ENCODE measurements around the gene EN1. TPM values are rescaled to one million over a fixed set of nuclear protein-coding genes. Genes with fewer than 3 reads are reported as not detected.

Gene EN1
- total and polyA plus RNA-seq, 2 of the 4 experiments (the other 2 are of a cell fraction) = not detected

- Histone ChIP-seq H3K4ac (ENCODE audit: low read depth, low read length) (no peak overlapping the region), H3K27me3 (ENCODE audit: control insufficient read depth, insufficient read depth, low read length) (peaks cover 95% of the 10 kb centered on the region), H3K56ac (ENCODE audit: extremely low read depth, insufficient read depth, low read length) (no peak overlapping the region), H3K9me1 (ENCODE audit: insufficient read depth, low read length) (no peaks in the 10 kb centered on the region), H3K14ac (replicated peaks; ENCODE audit: low read depth, low read length) (no peak overlapping the region), H3K27ac (ENCODE audit: insufficient read depth, low read length) (no peak overlapping the region), H3K36me3 (ENCODE audit: control insufficient read depth, insufficient read depth, low read length) (no peaks in the 10 kb centered on the region), H4K20me1 (ENCODE audit: insufficient read depth, low read length) (no peaks in the 10 kb centered on the region), H2AFZ (replicated peaks; ENCODE audit: low read length, poor library complexity) (peak overlapping the region; percentile 64), H3K4me3 (ENCODE audit: insufficient read depth, low read depth, low read length) (no peak overlapping the region), H3K18ac (ENCODE audit: low read depth, low read length) (no peak overlapping the region), H3K4me2 (ENCODE audit: low read depth, low read length) (no peak overlapping the region), H3K23ac (ENCODE audit: low read depth, low read length) (no peak overlapping the region), H2BK15ac (ENCODE audit: low read depth, low read length) (no peak overlapping the region), H3K9ac (ENCODE audit: low read depth, low read length) (no peak overlapping the region), H4K5ac (ENCODE audit: low read depth, low read length) (no peak overlapping the region), H4K91ac (ENCODE audit: insufficient read depth, low read depth, low read length) (no peak overlapping the region), H2BK120ac (ENCODE audit: low read depth, low read length) (no peak overlapping the region), H2AK5ac (ENCODE audit: low read depth, low read length) (no peak overlapping the region), H3K4me1 (ENCODE audit: control insufficient read depth, insufficient read depth, low read length) (no peaks in the 10 kb centered on the region), H4K8ac (ENCODE audit: low read depth in 2 of 2, low read length in 2 of 2) (no peak overlapping the region), H2BK20ac (ENCODE audit: low read depth, low read length) (no peak overlapping the region), H2AK9ac (replicated peaks; ENCODE audit: low read depth, low read length, poor library complexity) (peak overlapping the region; percentile 74), H3K79me1 (ENCODE audit: low read depth in 1 of 2, low read length in 2 of 2) (no peaks in the 10 kb centered on the region), H2BK5ac (ENCODE audit: low read depth, low read length, poor library complexity, severe bottlenecking) (no peak overlapping the region), H3K9me3 (ENCODE audit: control insufficient read depth, insufficient read depth, low read length) (peaks cover 2% of the 10 kb centered on the region; the same call in 1 of the 2 replicates)
- ATAC-seq (ENCODE audit: low read depth) (peak; percentile 99), DNase-seq (peak; percentile 52)
- ChIA-PET CTCF (interaction anchor here (0.6 to 1.7 kb wide), 14 partner anchors 8 to 809 kb away, joined by 3 to 9 read pairs (median 3); partner anchors contain the start of gene EN1), POLR2A (ENCODE audit: unreplicated experiment) (no interaction called here)
- no TSS peak for BruUV-seq (replicated peaks)
- TF ChIP-seq, protein P1, sequence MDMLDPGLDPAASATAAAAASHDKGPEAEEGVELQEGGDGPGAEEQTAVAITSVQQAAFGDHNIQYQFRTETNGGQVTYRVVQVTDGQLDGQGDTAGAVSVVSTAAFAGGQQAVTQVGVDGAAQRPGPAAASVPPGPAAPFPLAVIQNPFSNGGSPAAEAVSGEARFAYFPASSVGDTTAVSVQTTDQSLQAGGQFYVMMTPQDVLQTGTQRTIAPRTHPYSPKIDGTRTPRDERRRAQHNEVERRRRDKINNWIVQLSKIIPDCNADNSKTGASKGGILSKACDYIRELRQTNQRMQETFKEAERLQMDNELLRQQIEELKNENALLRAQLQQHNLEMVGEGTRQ (IDR thresholded peaks at IDR 0.05; ENCODE audit: low read depth, low read length) = no peak
- no peak for TF ChIP-seq POLR2A (IDR thresholded peaks at IDR 0.05; ENCODE audit: low read depth, low read length)
- peak; percentile 90 for TF ChIP-seq SMC3 (IDR thresholded peaks at IDR 0.05; ENCODE audit: low read depth, low read length)
- TF ChIP-seq CTCF (conservative IDR thresholded peaks at IDR 0.05; ENCODE audit: low read depth, low read length) = peak; percentile 94
- TF ChIP-seq RAD21 (IDR thresholded peaks at IDR 0.05; ENCODE audit: low read length) = peak; percentile 96
- TF ChIP-seq CEBPB (IDR thresholded peaks at IDR 0.05; ENCODE audit: low read depth, low read length) = no peak
- dilution Hi-C loops (cut with HindIII; ENCODE audit: low sequenced_read_pairs, unreplicated experiment) (no loop called here), in situ Hi-C loops (cut with MboI; ENCODE audit: low sequenced_read_pairs) (loop anchor here (5.0 to 25.0 kb wide), 2 partner anchors 633 to 818 kb away; no protein-coding TSS in a partner anchor), intact Hi-C loops (cut with micrococcal nuclease) (loop anchor here (1.0 to 5.0 kb wide), 7 partner anchors 188 to 809 kb away; no protein-coding TSS in a partner anchor)
- WGBS, 2 experiments (ENCODE audit: extremely low coverage in 2 of 2, insufficient read length in 1 of 2) = 0% methylated on average over 7 of the region's 69 CpGs; no CpG with 5 or more reads in 1 of the 2 experiments
These were observed 8.2 kb upstream of the EN1 start for GRCh38 chr2:118855451-118856279.

All from IMR-90 (cell line).